Kasumi-1 (cell line): Measurements from ENCODE around the gene SLC49A4.

Experiments used
- DNase-seq, 2 experiments: peaks; one replicate each; lab custom pipeline; 2025; lab: John Stamatoyannopoulos, UW

SLC49A4 gene

GRCh38 chr3:122858373-122858772 is 63.5 kb downstream of the SLC49A4 start:
- DNase-seq = peak in 1 of 2 experiments; percentile 16

- no peak for DNase-seq
These were observed 64.3 kb downstream of the SLC49A4 start for GRCh38 chr3:122859021-122859805.

GRCh38 chr3:122862381-122862780 is 67.5 kb downstream of the SLC49A4 start:
- no peak for DNase-seq

GRCh38 chr3:122864498-122864897 is 69.6 kb downstream of the SLC49A4 start:
- no peak for DNase-seq

GRCh38 chr3:122868322-122868721 is 73.5 kb downstream of the SLC49A4 start:
- no peak for DNase-seq

GRCh38 chr3:122873741-122874515 is 79.1 kb downstream of the SLC49A4 start:
- no peak for DNase-seq

GRCh38 chr3:122875547-122876127 is 80.8 kb downstream of the SLC49A4 start:
- DNase-seq = no peak

GRCh38 chr3:122880173-122880572 is 85.3 kb downstream of the SLC49A4 start:
- no peak for DNase-seq

GRCh38 chr3:122880624-122881023 is 85.8 kb downstream of the SLC49A4 start:
- DNase-seq = no peak

GRCh38 chr3:122882361-122882947 is 87.6 kb downstream of the SLC49A4 start:
- DNase-seq = no peak

GRCh38 chr3:122886251-122886650 is 91.4 kb downstream of the SLC49A4 start:
- DNase-seq = no peak

GRCh38 chr3:122886946-122887345 is 92.1 kb downstream of the SLC49A4 start:
- DNase-seq = no peak

- DNase-seq = peak; percentile 84 to 87
These were observed 95.3 kb downstream of the SLC49A4 start for GRCh38 chr3:122890077-122890719.

GRCh38 chr3:122890720-122891220 is 95.9 kb downstream of the SLC49A4 start:
- no peak for DNase-seq

GRCh38 chr3:122892118-122892960 is 97.5 kb downstream of the SLC49A4 start:
- no peak for DNase-seq

- DNase-seq = no peak
These were observed 98.4 kb downstream of the SLC49A4 start for GRCh38 chr3:122893282-122893681.

- no peak for DNase-seq
These were observed 99.1 kb downstream of the SLC49A4 start for GRCh38 chr3:122893754-122894668.

- no peak for DNase-seq
These were observed 103.4 kb downstream of the SLC49A4 start for GRCh38 chr3:122898298-122898697.

- no peak for DNase-seq
These were observed 107.5 kb downstream of the SLC49A4 start for GRCh38 chr3:122902326-122902725.

- DNase-seq = no peak
These were observed 108.3 kb downstream of the SLC49A4 start for GRCh38 chr3:122903171-122903570.
